ENCODE data around the gene LTBP2. TPM values are rescaled to one million over a fixed set of nuclear protein-coding genes. Genes with fewer than 3 reads are reported as not detected.

The LTBP2 gene
- total and polyA plus RNA-seq, 8 donors, result 2.9 to 36.2 (median 7.9) TPM

- 48 to 70% (median 60%) methylated on average over 10 of the region's 10 CpGs for WGBS, 5 donors
- DNase-seq, result peak; percentile 48 to 71
These were observed 6.3 kb upstream of the LTBP2 start for GRCh38 chr14:74618078-74618952.

DNA sequence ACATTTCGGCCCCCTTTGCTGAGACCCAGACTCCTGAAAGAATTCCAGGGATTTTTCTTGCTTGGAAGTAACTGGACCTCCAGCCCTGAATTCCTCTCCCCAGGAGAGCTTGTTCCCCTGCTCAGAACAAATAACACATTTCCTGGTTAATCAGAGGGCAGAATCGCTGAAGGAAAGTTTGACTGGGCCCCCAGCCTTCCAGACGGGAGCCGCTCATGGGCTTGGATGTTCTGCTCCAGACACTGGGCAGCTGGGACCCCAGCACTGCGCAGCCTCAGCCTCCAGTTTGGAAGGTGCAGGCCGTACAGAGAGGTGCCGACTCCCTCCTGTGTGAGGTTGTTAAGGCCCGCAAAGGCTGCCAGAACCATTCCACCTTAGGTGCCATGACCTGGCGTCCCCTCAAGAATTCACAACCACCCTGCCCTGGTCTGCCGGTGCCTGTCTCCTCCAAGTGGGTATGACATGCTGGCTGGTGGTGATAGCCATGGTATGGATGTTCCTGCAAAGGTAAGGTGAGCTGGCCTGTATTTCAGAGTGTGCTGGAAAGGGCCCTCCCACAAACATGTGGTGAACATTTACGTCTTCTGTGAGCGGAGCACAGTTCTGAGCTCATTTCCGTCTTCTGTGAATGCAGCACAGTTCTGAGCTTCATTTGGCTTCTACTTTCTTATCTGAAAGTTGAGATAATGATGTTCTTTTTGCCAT is 5.1 kb upstream of the LTBP2 start:
- WGBS, 5 donors, result 83 to 87% (median 84%) methylated on average over 5 to 13 of the region's 13 CpGs
- no peak overlapping the region for H3K4me3 ChIP-seq
- H3K27ac ChIP-seq, result peak overlapping the region in 3 of 5 donors; percentile 20 to 81 (median 43)
- no peak for DNase-seq
- H3K9me3 ChIP-seq, result no peaks in the 10 kb centered on the region
- peaks cover 0 to 19% (median 2%) of the 10 kb centered on the region in 3 donors for H3K27me3 ChIP-seq
- H3K36me3 ChIP-seq, result no peaks in the 10 kb centered on the region
- TF ChIP-seq CTCF (IDR thresholded peaks at IDR 0.05) (no peak), EP300 (IDR thresholded peaks at IDR 0.05) (no peak), POLR2AphosphoS5 (IDR thresholded peaks at IDR 0.05) (no peak), POLR2A (IDR thresholded peaks at IDR 0.05) (no peak)
- H3K4me1 ChIP-seq, result peaks cover 24 to 66% (median 26%) of the 10 kb centered on the region in 4 donors
- intact Hi-C loops (cut with DNase I; ENCODE audit: low total_unique reads), result no loop called here

More at GRCh38 chr14:74618078-74618952, 6.3 kb upstream of the LTBP2 start:
- Histone ChIP-seq H3K4me3 (no peak overlapping the region), H3K27me3 (peaks cover 0 to 16% (median 0%) of the 10 kb centered on the region in 3 donors), H3K4me1 (peaks cover 15 to 57% (median 19%) of the 10 kb centered on the region in 4 donors), H3K9me3 (no peaks in the 10 kb centered on the region), H3K36me3 (no peaks in the 10 kb centered on the region), H3K27ac (peak overlapping the region; percentile 2 to 81 (median 67))
- intact Hi-C loops (cut with DNase I; ENCODE audit: low total_unique reads), result no loop called here
- TF ChIP-seq POLR2AphosphoS5 (IDR thresholded peaks at IDR 0.05), result peak in 1 of 3 donors; percentile 27
- TF ChIP-seq EP300 (IDR thresholded peaks at IDR 0.05), result no peak

DNA sequence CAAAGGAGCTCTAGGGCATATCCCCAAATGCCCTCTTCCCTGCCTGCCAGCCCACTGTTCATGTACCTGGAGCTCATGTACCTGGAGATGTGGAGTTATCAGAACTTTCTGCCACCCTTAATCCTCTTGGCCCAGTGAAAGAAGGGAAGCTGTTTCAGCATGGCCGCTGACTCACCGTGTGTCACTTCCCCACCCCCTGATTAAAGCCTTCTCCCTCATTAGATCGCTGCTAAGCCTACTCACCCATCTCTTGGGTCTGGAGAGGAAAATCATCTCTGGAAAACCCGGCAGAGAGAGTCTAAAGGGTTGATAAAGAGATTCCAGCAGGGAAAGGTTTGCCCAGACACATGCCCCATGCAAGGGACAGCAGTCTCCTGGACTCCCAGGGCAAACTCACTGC is 4.5 kb upstream of the LTBP2 start:
- intact Hi-C loops (cut with DNase I; ENCODE audit: low total_unique reads), result no loop called here
- Histone ChIP-seq H3K9me3 (no peaks in the 10 kb centered on the region), H3K27me3 (peaks cover 0 to 23% (median 8%) of the 10 kb centered on the region in 3 donors), H3K27ac (peak overlapping the region in 2 of 5 donors; percentile 20 to 81), H3K36me3 (no peaks in the 10 kb centered on the region), H3K4me1 (peaks cover 31 to 72% (median 32%) of the 10 kb centered on the region in 4 donors), H3K4me3 (no peak overlapping the region)
- no peak for TF ChIP-seq POLR2A (IDR thresholded peaks at IDR 0.05)
- peak in 1 of 3 donors; percentile 36 for TF ChIP-seq POLR2AphosphoS5 (IDR thresholded peaks at IDR 0.05)
- TF ChIP-seq CTCF (IDR thresholded peaks at IDR 0.05), result no peak
- 35 to 56% (median 47%) methylated on average over 4 of the region's 4 CpGs for WGBS, 5 donors
- DNase-seq, result no peak

DNA sequence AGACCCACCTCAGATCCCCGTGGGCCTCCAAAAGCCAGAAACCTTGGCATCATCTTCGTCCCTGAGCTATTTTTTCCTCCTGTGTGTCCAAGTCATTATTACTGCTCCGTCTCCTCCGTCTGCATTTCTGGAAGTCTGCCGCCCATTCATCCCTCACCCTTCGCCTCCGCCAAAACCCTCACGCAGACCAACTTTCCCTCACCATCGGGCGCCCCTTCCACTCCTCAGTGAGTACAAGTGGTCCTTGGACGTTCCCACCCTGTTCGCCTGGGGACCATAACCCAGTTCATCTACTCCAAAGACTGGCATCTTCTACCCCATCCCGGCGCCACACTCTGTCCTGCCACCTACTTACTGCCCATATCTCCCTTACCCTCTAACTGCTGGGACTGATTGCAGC is 3.7 kb upstream of the LTBP2 start:
- no peak for DNase-seq
- H3K4me3 ChIP-seq, result no peak overlapping the region

More for the DNA sequence above, 3.7 kb upstream of the LTBP2 start:
- 87 to 95% (median 92%) methylated on average over 14 of the region's 14 CpGs for WGBS, 5 donors
- H3K9me3 ChIP-seq, result no peaks in the 10 kb centered on the region
- no peak overlapping the region for H3K27ac ChIP-seq
- H3K4me1 ChIP-seq, result peaks cover 35 to 71% (median 38%) of the 10 kb centered on the region in 4 donors
- intact Hi-C loops (cut with DNase I; ENCODE audit: low total_unique reads), result no loop called here
- peaks cover 0 to 29% (median 12%) of the 10 kb centered on the region in 3 donors for H3K27me3 ChIP-seq
- no peaks in the 10 kb centered on the region for H3K36me3 ChIP-seq
- TF ChIP-seq EP300 (IDR thresholded peaks at IDR 0.05) (no peak), CTCF (IDR thresholded peaks at IDR 0.05) (no peak), POLR2A (IDR thresholded peaks at IDR 0.05) (no peak), POLR2AphosphoS5 (IDR thresholded peaks at IDR 0.05) (no peak)

Measured in stomach (tissue), 9 donors.